ENCODE data around the gene KRTAP2-3. TPM values are rescaled to one million over a fixed set of nuclear protein-coding genes. Genes with fewer than 3 reads are reported as not detected.

The KRTAP2-3 gene
- polyA plus RNA-seq, 1 donor from 2014 or later: not detected

DNA sequence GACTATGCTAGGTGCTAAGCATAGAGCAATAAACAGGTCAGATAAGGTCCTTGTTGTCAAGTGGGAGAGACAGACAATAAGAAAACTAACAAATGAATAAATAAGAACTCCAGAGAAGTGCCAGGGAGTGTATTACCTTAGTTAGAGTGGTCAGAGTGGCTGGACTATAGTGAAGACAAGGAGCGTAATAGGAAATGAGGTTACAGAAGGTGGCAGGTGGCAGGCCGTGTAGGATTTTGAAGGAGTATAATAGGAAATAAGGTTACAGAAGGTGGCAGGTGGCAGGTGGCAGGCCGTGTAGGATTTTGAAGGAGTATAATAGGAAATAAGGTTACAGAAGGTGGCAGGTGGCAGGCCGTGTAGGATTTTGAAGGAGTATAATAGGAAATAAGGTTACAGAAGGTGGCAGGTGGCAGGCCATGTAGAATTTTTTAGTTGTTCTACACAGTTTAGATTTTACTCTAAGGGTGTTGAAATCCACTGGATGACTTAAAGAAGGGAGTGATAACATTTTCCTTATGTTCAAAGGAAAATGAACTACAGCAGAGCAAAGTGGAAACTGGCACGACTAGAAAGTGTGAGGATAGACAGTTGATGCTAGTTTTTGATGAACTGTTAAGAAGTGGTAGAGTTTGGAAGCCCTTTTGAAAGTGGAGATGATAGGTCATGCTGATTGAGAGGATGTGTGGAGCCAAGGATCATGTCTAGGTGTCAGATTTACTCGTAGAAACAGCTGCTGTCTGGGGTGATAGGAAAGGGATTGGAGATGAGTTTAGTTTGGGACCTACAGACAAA is 47.4 kb downstream of the KRTAP2-3 start:
- Histone ChIP-seq H3K9me3 (ENCODE audit: low read length) (no peaks in the 10 kb centered on the region), H3K4me2 (ENCODE audit: low read length) (no peak overlapping the region), H3K79me2 (replicated peaks; ENCODE audit: insufficient read depth, low read length) (no peaks in the 10 kb centered on the region), H3K36me3 (ENCODE audit: insufficient read depth, low read length) (no peaks in the 10 kb centered on the region), H4K20me1 (ENCODE audit: insufficient read depth) (no peaks in the 10 kb centered on the region), H3K27ac (ENCODE audit: low read length) (no peak overlapping the region), H3K9me2 (ENCODE audit: insufficient read depth, low read length) (no peaks in the 10 kb centered on the region), H2AFZ (ENCODE audit: low read depth, low read length) (no peak overlapping the region), H3F3A (ENCODE audit: insufficient read depth, low read length, poor library complexity, severe bottlenecking) (no peaks in the 10 kb centered on the region), H3K27me3 (ENCODE audit: insufficient read depth, low read depth, low read length) (no peaks in the 10 kb centered on the region), H3K4me3 (ENCODE audit: low read length) (no peak overlapping the region), H3K9ac (ENCODE audit: low read length) (no peak overlapping the region)
- TF ChIP-seq TAF1 (IDR thresholded peaks at IDR 0.05; ENCODE audit: low read depth): no peak
- TF ChIP-seq EZH2 (IDR thresholded peaks at IDR 0.05; ENCODE audit: borderline replicate concordance, insufficient read depth, low read length, poor library complexity, severe bottlenecking): no peak
- no peak for TF ChIP-seq MXI1 (conservative IDR thresholded peaks at IDR 0.05; ENCODE audit: poor library complexity, severe bottlenecking)
- no peak for TF ChIP-seq RAD21 (conservative IDR thresholded peaks at IDR 0.05)
- TF ChIP-seq SMC3 (conservative IDR thresholded peaks at IDR 0.05; ENCODE audit: poor library complexity): no peak
- no peak for TF ChIP-seq EP300 (conservative IDR thresholded peaks at IDR 0.05; ENCODE audit: poor library complexity, severe bottlenecking)
- TF ChIP-seq, protein P1, sequence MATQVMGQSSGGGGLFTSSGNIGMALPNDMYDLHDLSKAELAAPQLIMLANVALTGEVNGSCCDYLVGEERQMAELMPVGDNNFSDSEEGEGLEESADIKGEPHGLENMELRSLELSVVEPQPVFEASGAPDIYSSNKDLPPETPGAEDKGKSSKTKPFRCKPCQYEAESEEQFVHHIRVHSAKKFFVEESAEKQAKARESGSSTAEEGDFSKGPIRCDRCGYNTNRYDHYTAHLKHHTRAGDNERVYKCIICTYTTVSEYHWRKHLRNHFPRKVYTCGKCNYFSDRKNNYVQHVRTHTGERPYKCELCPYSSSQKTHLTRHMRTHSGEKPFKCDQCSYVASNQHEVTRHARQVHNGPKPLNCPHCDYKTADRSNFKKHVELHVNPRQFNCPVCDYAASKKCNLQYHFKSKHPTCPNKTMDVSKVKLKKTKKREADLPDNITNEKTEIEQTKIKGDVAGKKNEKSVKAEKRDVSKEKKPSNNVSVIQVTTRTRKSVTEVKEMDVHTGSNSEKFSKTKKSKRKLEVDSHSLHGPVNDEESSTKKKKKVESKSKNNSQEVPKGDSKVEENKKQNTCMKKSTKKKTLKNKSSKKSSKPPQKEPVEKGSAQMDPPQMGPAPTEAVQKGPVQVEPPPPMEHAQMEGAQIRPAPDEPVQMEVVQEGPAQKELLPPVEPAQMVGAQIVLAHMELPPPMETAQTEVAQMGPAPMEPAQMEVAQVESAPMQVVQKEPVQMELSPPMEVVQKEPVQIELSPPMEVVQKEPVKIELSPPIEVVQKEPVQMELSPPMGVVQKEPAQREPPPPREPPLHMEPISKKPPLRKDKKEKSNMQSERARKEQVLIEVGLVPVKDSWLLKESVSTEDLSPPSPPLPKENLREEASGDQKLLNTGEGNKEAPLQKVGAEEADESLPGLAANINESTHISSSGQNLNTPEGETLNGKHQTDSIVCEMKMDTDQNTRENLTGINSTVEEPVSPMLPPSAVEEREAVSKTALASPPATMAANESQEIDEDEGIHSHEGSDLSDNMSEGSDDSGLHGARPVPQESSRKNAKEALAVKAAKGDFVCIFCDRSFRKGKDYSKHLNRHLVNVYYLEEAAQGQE (IDR thresholded peaks at IDR 0.05; ENCODE audit: borderline replicate concordance): no peak
- TF ChIP-seq, protein P2, sequence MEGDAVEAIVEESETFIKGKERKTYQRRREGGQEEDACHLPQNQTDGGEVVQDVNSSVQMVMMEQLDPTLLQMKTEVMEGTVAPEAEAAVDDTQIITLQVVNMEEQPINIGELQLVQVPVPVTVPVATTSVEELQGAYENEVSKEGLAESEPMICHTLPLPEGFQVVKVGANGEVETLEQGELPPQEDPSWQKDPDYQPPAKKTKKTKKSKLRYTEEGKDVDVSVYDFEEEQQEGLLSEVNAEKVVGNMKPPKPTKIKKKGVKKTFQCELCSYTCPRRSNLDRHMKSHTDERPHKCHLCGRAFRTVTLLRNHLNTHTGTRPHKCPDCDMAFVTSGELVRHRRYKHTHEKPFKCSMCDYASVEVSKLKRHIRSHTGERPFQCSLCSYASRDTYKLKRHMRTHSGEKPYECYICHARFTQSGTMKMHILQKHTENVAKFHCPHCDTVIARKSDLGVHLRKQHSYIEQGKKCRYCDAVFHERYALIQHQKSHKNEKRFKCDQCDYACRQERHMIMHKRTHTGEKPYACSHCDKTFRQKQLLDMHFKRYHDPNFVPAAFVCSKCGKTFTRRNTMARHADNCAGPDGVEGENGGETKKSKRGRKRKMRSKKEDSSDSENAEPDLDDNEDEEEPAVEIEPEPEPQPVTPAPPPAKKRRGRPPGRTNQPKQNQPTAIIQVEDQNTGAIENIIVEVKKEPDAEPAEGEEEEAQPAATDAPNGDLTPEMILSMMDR (IDR thresholded peaks at IDR 0.05; ENCODE audit: poor library complexity, severe bottlenecking): no peak
- no peak for TF ChIP-seq POLR2AphosphoS5 (IDR thresholded peaks at IDR 0.05)

DNA sequence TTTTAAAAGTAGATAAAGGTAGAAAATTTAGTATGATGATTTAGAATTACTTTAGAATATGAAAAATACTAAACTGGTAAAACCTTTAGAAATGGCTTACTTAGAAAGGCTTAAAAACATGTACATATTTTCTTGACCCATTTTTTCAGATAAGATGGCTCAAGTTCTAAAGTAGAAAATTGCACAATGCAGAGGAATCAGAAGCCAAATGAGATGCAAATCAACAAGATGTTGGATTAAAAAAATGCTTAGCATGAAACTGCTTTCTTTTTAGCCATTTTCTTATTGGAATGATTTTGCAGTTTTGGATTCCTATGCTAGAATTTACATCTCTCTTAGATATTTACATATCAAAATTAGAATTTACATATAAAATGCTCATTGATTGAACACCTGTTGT is 49.5 kb downstream of the KRTAP2-3 start:
- Histone ChIP-seq H3K79me2 (replicated peaks; ENCODE audit: insufficient read depth, low read length) (no peaks in the 10 kb centered on the region), H2AFZ (ENCODE audit: low read depth, low read length) (no peak overlapping the region), H3K4me2 (ENCODE audit: low read length) (no peak overlapping the region), H3K9me3 (ENCODE audit: low read length) (no peaks in the 10 kb centered on the region), H3K4me3 (ENCODE audit: low read length) (no peak overlapping the region), H3K27ac (ENCODE audit: low read length) (no peak overlapping the region), H3K36me3 (ENCODE audit: insufficient read depth, low read length) (no peaks in the 10 kb centered on the region), H3F3A (ENCODE audit: insufficient read depth, low read length, poor library complexity, severe bottlenecking) (no peaks in the 10 kb centered on the region), H3K9me2 (ENCODE audit: insufficient read depth, low read length) (no peaks in the 10 kb centered on the region), H4K20me1 (ENCODE audit: insufficient read depth) (no peaks in the 10 kb centered on the region), H3K9ac (ENCODE audit: low read length) (no peak overlapping the region), H3K27me3 (ENCODE audit: insufficient read depth, low read depth, low read length) (no peaks in the 10 kb centered on the region)
- TF ChIP-seq SMC3 (conservative IDR thresholded peaks at IDR 0.05; ENCODE audit: poor library complexity): no peak
- TF ChIP-seq, protein P1 (IDR thresholded peaks at IDR 0.05; ENCODE audit: borderline replicate concordance): no peak
- no peak for TF ChIP-seq TAF1 (IDR thresholded peaks at IDR 0.05; ENCODE audit: low read depth)
- TF ChIP-seq EZH2 (IDR thresholded peaks at IDR 0.05; ENCODE audit: borderline replicate concordance, insufficient read depth, low read length, poor library complexity, severe bottlenecking): no peak
- TF ChIP-seq, protein P2 (IDR thresholded peaks at IDR 0.05; ENCODE audit: poor library complexity, severe bottlenecking): no peak
- TF ChIP-seq EP300 (conservative IDR thresholded peaks at IDR 0.05; ENCODE audit: poor library complexity, severe bottlenecking): no peak
- TF ChIP-seq MXI1 (conservative IDR thresholded peaks at IDR 0.05; ENCODE audit: poor library complexity, severe bottlenecking): no peak
- TF ChIP-seq RAD21 (conservative IDR thresholded peaks at IDR 0.05): no peak
- TF ChIP-seq POLR2AphosphoS5 (IDR thresholded peaks at IDR 0.05): no peak
